ENCODE measurements around the gene BCL11A. TPM values are rescaled to one million over a fixed set of nuclear protein-coding genes. Genes with fewer than 3 reads are reported as not detected.

BCL11A gene
- total RNA-seq, 1 donor from 2014 or later, result 43.0 TPM

GRCh38 chr2:60544954-60545560 is 8.4 kb downstream of the BCL11A start:
- no peak for ATAC-seq

GRCh38 chr2:60544062-60544461 is 9.4 kb downstream of the BCL11A start:
- peak; percentile 79 for ATAC-seq

- ATAC-seq, result no peak
These were observed 12.3 kb downstream of the BCL11A start for GRCh38 chr2:60541056-60541651.

GRCh38 chr2:60540074-60540473 is 13.4 kb downstream of the BCL11A start:
- no peak for ATAC-seq

GRCh38 chr2:60539140-60539539 is 14.3 kb downstream of the BCL11A start:
- ATAC-seq, result no peak

GRCh38 chr2:60538101-60538500 is 15.4 kb downstream of the BCL11A start:
- ATAC-seq, result peak; percentile 82

- peak; percentile 51 for ATAC-seq
These were observed 16.7 kb downstream of the BCL11A start for GRCh38 chr2:60536746-60537145.

GRCh38 chr2:60535685-60536312 is 17.7 kb downstream of the BCL11A start:
- no peak for ATAC-seq

- ATAC-seq, result no peak
These were observed 18.4 kb downstream of the BCL11A start for GRCh38 chr2:60534892-60535684.

GRCh38 chr2:60534052-60534685 is 19.3 kb downstream of the BCL11A start:
- ATAC-seq, result no peak

- ATAC-seq, result no peak
These were observed 20.1 kb downstream of the BCL11A start for GRCh38 chr2:60533101-60534051.

- no peak for ATAC-seq
These were observed 21.0 kb downstream of the BCL11A start for GRCh38 chr2:60532421-60532820.

GRCh38 chr2:60531701-60532133 is 21.7 kb downstream of the BCL11A start:
- peak; percentile 35 for ATAC-seq

- ATAC-seq, result peak; percentile 53
These were observed 22.7 kb downstream of the BCL11A start for GRCh38 chr2:60530660-60531281.

- peak; percentile 53 for ATAC-seq
These were observed 23.4 kb downstream of the BCL11A start for GRCh38 chr2:60529785-60530627.

GRCh38 chr2:60529136-60529784 is 24.2 kb downstream of the BCL11A start:
- no peak for ATAC-seq

- ATAC-seq, result no peak
These were observed 25.0 kb downstream of the BCL11A start for GRCh38 chr2:60528281-60529020.

- no peak for ATAC-seq
These were observed 25.7 kb downstream of the BCL11A start for GRCh38 chr2:60527762-60528161.

GRCh38 chr2:60526623-60527022 is 26.8 kb downstream of the BCL11A start:
- ATAC-seq, result peak; percentile 56

Measured in esophagus mucosa (tissue), 1 donor.